Renal pelvis (tissue), 4 donors: Measurements from ENCODE around the gene BATF3. TPM values are rescaled to one million over a fixed set of nuclear protein-coding genes. Genes with fewer than 3 reads are reported as not detected.
"Not testable (repeated sequence)": the region's sequence is repeated elsewhere in the genome, so short reads cannot be mapped to it uniquely, and the experiment has no call there.

Source experiments
- DNase-seq: peaks from one replicate; pipeline ENCODE4 v3.0.0-alpha.2; 2013
- polyA plus RNA-seq, 3 donors: library from polyadenylated mRNA; unstranded; fragments of 120-200 nt; gene quantifications; one replicate each; pipeline ENCODE4 v1.2.1, GENCODE V29; 2013; ENCODE audit not compliant: insufficient read length in 3 of 3

Gene BATF3
- polyA plus RNA-seq, 3 donors = 1.1 to 1.9 (median 1.6) TPM

GRCh38 chr1:212665241-212666115 lies 34.2 kb downstream of the BATF3 start:
- DNase-seq = peak; percentile 80

DNA sequence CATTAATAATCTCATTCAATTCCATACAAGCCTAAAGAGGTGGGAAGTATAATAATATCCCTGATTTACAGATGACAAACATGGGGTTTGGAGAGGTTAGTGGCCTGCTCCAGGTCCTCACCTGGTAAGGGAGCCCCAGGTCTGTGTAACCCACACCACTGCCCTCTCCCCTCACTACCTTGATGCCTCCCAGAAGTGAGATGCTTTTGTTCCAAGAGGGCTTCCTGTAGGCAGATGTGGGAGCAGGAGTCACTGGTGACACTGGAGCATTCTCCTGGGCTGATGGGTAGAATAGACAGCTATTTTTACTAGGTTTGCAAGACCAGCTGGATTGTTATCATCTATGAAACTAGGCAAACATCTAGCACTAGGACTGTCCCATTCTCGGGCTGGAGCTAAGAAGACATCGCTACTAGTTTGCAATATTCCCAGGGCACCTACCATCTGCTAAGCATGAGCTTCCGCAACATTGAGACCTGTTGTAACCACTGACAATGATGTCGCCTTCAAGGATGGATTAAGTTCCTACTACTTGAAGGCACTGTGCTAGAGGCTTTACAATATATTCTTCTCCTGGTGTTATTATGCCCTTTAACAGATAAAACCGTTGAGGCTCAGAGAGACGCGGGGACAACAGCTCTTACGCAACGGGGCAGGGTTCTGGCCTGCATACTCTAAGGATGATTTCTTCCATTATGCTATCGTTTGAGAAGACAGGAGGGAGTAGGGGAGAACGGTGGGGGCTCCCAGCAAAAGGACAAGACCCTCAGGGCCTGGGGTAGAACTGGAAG lies 35.0 kb downstream of the BATF3 start:
- DNase-seq = no peak

GRCh38 chr1:212658250-212658649 lies 41.4 kb downstream of the BATF3 start:
- not testable (repeated sequence) for DNase-seq

- no peak for DNase-seq
Observed at GRCh38 chr1:212656730-212657129, 42.9 kb downstream of the BATF3 start.

DNA sequence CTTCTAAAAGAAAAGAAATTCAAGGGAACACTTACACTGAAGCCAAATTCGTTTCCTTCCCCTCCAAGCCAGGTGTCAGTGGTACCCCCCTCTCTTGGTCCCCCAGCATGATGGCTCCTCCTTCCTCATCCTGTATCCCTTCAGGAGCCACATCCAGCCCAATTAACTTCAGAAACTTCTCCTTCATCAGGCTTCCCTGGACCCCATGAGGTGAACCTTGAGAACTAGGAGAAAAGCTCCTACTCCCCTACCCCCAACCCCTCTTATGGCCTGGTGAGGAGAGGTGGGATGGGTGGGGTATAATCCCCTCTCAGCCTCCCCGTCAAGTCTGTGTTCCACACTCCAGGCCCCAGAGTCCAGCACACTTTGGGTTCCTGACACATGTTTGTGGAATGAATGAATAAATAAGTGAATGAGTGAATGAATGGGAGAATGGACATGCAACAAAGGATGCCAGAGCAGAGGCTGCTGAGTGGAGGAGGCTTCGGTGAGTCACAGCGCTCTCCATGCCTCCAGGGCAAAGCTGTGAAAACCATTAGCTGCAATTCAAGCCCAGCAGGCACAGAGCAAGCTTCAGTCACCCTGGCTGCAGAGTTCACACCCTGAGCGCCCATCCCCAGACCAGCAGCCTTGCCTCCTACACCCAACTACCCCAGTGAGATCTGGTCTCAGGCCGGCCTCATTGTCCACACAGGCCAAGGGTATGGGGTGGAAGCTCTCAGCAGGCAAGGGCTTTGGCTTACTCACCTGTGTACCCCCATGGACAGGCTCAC lies 43.8 kb downstream of the BATF3 start:
- DNase-seq = no peak

DNA sequence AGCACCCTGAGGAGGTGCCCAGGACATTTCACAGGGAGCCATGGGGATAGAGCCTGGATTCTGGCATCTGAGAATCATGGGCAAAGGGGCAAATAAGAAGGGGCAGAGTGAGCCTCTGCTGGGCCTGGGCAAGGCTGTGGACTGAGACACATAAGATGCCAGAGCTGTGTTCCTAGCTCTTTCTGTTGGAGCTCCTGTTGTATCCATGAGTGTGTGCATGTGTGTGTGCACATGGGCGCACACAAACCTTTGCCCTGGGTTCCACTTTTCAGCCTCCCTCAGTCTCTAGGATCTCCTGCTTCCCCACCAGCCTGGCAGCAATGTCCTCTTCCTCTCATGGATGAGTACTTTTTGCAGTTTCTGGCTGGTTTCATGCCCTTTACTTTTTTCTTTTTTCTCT lies 47.0 kb downstream of the BATF3 start:
- no peak for DNase-seq

GRCh38 chr1:212651977-212652376 lies 47.7 kb downstream of the BATF3 start:
- DNase-seq = no peak

GRCh38 chr1:212651521-212651920 lies 48.1 kb downstream of the BATF3 start:
- DNase-seq = no peak

DNA sequence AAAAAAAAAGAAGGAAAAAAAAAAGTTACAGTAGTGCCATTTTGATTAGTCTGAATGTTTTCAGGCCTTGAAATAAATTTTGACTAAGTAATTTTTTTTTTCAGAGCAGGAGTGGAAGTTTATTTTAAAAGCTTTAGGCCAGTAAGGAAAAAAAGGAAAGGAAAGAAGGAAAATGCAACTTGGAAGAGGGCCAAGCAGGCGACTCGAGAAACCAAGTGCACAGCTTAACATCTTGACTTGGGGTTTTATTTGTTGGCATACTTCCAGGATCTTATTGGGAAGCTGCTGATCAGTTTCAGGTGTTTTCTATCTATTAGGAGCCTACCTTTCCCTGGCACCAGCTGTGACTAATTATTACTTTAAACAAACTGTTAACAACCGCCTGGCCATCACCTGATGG lies 49.4 kb downstream of the BATF3 start:
- no peak for DNase-seq

DNA sequence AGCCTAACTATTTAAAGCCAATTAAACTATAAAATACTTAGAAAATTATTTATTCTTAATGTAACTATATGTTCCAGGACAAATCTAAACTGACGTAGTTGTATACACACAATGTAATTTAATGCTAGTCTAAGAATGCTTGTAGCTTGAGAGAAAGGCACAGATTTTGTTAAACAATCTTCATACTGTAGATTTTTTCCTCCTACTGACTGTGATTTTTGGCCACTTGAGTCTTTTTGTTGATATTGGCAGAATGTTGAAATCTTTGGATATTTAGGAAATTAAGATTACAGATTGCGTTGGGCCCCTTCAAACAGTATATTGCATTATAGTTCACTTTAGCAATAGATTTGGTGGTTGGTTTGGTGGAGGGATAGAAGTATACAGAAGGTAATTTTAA lies 50.6 kb downstream of the BATF3 start:
- no peak for DNase-seq

DNA sequence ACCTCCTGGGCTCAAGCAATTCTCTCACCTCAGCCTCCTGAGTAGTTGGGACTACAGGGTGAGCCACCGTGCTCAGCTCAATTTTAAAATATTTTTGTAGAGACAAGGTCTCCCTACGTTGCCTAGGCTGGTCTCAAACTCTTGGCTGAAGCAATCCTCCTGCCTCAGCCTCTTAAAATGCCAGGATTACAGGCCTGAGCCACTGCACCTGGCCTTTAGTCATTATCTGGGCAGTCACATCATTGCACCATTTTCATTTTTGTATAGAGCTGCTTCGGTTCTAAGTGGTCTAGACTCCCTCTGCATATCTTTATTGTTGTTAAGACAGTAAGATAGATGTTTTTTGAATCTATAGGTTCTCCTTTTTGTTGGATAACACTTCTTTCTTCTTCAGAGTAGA lies 51.2 kb downstream of the BATF3 start:
- no peak for DNase-seq

DNA sequence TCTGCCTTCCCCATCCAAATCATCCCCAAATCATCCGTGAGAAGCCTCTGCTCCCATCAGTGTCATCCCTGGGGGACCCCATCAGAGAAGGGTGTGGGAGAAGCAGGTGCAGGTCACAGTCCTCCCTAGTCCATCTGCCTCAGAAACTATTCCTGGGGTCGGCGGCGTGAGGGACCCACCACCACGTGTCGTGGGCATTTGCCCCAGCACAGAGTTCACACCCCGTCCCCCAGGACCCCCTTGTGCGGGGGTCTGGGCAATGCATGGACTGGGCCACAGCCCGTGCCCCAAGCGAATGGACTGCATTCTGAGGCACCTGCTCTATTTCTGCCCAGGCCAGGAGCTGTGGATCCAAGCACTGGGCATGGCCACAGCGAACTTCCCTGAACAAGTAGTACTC lies 52.6 kb downstream of the BATF3 start:
- DNase-seq = no peak

DNA sequence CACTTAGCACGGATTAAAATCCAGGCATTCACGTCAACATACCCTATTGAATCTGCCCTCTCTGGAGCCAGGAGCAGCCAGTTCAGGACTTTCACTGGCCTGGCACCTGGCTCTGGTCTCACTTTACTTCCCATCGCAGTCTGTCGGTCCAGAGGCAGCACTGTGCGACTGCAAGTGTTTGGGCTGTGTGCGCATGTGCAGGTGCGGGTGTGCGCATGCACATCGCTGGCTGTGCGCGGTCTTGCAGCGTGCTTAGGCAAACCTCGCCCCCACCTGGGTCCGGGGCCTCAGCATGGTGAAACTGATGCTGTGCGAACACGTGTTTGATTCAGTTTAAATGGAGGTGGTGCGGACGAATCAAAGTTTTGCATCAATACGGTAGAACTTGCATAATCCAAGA lies 53.1 kb downstream of the BATF3 start:
- no peak for DNase-seq

DNA sequence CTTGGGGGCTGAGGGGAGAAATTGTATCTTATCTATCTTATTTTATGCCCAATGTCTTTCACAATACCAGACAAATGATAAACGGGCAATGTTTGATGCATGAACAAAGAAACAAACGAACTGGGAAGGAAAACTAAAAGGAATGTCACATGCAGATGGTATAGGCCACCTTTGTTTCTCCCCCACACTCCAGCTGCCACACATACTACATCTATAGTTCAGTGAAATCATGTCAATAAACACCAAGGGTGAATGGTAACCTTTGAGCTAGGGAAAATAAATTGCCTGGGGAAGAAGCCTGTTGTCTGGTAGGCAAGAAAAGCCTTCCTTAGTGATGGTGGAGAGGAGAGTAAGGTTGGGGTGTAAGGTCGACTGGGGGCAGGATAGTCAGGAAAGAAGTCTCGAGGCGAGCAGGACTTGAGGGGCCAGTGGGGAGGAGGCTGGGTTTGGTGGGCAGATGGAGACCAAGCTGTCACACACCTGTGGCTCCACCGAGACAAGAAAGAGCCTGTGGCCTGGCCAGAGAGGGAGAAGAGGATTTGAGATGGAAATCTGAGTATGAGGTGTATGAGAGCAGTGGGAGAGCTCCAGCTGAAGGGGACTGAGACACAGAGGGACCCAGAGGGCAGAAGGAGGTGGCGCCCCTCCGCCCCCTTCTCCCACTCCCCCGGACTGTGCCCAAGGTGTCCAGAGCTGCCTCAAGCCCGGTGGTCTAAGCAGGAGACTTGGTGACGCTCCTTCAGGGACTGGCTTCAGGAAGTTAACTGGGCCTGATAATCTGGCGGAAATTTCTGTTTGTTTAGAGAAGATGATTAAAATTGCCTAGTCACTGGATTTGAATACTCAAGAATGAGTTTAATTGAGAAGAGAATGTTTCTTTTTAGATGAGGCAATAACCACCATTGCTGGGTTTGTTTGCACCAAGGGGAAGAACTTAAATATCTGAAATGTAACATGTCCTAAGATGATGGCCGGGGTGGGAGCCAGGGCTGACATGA lies 53.8 kb downstream of the BATF3 start:
- no peak for DNase-seq

GRCh38 chr1:212644866-212645545 lies 54.6 kb downstream of the BATF3 start:
- no peak for DNase-seq

DNA sequence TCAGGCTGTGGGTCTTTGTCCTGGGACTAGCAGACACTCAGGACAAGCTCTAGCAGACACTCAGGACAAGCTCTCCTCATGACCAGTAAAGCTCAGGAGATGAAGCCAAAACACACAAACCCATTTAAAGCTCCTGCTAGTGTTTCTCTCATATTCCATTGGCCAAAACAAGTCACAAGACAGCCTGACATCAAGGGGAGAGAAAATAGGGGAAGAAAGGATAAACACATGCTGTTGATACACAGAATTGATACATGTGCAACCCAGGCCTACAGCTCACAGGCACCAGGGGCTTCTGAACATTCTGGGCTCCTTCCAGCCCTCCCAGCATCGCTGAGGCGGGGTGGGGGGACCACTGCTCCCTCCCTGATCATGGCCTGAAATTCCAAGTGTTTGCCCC lies 55.8 kb downstream of the BATF3 start:
- no peak for DNase-seq

DNA sequence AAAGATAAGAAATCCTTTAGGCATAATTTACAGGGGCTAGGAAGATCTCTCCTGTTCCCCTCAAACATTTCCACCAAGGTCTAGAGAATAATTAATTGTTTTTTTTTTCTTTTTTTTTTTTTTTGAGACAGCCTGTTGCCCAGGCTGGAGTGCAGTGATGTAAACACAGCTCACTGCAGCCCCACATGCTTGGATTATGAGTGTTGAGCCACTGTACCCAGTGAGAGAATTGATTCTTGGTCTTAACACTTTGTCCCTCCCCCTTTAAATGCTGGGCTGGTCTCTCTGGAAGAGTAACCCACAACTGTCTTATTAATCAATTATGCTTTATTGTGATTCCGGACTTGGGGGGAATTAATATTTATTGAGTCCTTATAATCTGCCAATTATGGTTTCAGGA lies 57.7 kb downstream of the BATF3 start:
- no peak for DNase-seq

- no peak for DNase-seq
Observed at GRCh38 chr1:212640223-212640878, 59.3 kb downstream of the BATF3 start.

- not testable (repeated sequence) for DNase-seq
Observed at GRCh38 chr1:212639524-212639923, 60.1 kb downstream of the BATF3 start.
